HCT116 (cell line): ENCODE results near the gene ELFN2. TPM values are rescaled to one million over a fixed set of nuclear protein-coding genes. Genes with fewer than 3 reads are reported as not detected.
"Not testable (repeated sequence)": the region's sequence is repeated elsewhere in the genome, so short reads cannot be mapped to it uniquely, and the experiment has no call there.

Experiments used
- ATAC-seq: fragments of 200-7000 bp; cut with Tn5 transposase; 2 replicates; pipeline ENCODE4 v1.9.1; 2020; ENCODE audit warnings: mild to moderate bottlenecking, moderate library complexity
- BruUV-seq: library from RNA; stranded (reverse); fragments of 400-500 nt; replicated peaks from 2 replicates; lab custom pipeline; 2021; lab: Mats Ljungman, UMichigan
- CTCF ChIA-PET: fragments of 300-600 bp; sonication (Branson Sonifier 250); formaldehyde crosslinking; loops from one replicate; lab custom pipeline; 2021; ENCODE audit warnings: antibody characterized with exemption; lab: Charles Lee
- POLR2A ChIA-PET: fragments of 300-600, 350-600 bp; sonication (Branson Sonifier 250); formaldehyde crosslinking; loops from one replicate; lab custom pipeline; 2021; ENCODE audit warnings: antibody characterized with exemption; lab: Charles Lee
- RAD21 ChIA-PET, 2 experiments: fragments of 300-600 bp; sonication (Branson Sonifier 250); formaldehyde crosslinking; loops; one replicate each; lab custom pipeline; 2023; ENCODE audit warnings: low total read pairs in 2 of 2; ENCODE audit not compliant: uncharacterized antibody in 2 of 2, unreplicated experiment in 2 of 2, low non-redundant PET in 1 of 2; lab: Charles Lee
- DNase-seq: peaks from one replicate; pipeline ENCODE4 v3.0.0-alpha.2; 2010; ENCODE audit warnings: low read depth, low spot score
- H2AFZ ChIP-seq: fragments of 200-600 bp; shearing (Covaris generic), sonication (generic); 2 replicates; pipeline ENCODE4 v1.6.1; 2017; ENCODE audit warnings: low read depth, mixed run types, mixed read lengths, antibody characterized with exemption, low read length; ENCODE audit not compliant: poor library complexity, severe bottlenecking
- H3K27ac ChIP-seq: 2 replicates; pipeline ENCODE4 v1.5.1; 2012; ENCODE audit warnings: low read depth, low read length
- H3K27me3 ChIP-seq: fragments of 200-600 bp; sonication (generic); 2 replicates; pipeline ENCODE4 v1.6.1; 2016; ENCODE audit warnings: mixed run types, low read length, mixed read lengths; ENCODE audit not compliant: insufficient read depth
- H3K36me3 ChIP-seq, 2 experiments: fragments of 200-500 bp in 1 of 2; fragments of 200-600 bp in 1 of 2; sonication (Bioruptor generic) in 1 of 2; sonication (generic) in 1 of 2; 2 replicates each; pipeline versions ENCODE4 v1.5.1 to v1.6.1; 2014 to 2016; ENCODE audit warnings: low read length in 2 of 2, inconsistent platforms in 1 of 2, mixed read lengths in 1 of 2, mixed run types in 1 of 2; ENCODE audit not compliant: insufficient read depth in 2 of 2, control insufficient read depth in 1 of 2
- H3K4me1 ChIP-seq, 2 experiments: fragments of 200-600 bp in 1 of 2; sonication (generic) in 1 of 2; 2 replicates each; pipeline versions ENCODE4 v1.5.1 to v1.6.1; 2012 to 2017; ENCODE audit warnings: low read length in 2 of 2, inconsistent platforms in 1 of 2, mild to moderate bottlenecking in 1 of 2, mixed read lengths in 1 of 2, mixed run types in 1 of 2, moderate library complexity in 1 of 2; ENCODE audit not compliant: insufficient read depth in 2 of 2, control insufficient read depth in 1 of 2
- H3K4me2 ChIP-seq: fragments of 200-600 bp; sonication (generic); 2 replicates; pipeline ENCODE4 v1.6.1; 2017; ENCODE audit warnings: mixed run types, low read length, mixed read lengths
- H3K4me3 ChIP-seq, 2 experiments: fragments of 200-600 bp in 1 of 2; sonication (generic) in 1 of 2; replicated peaks in 1 of 2; 2 replicates each; pipeline ENCODE4 v1.5.1; 2011 to 2016; ENCODE audit warnings: low read length in 2 of 2, control low read depth in 1 of 2, low read depth in 1 of 2, mild to moderate bottlenecking in 1 of 2, mixed read lengths in 1 of 2, mixed run types in 1 of 2
- H3K79me2 ChIP-seq: fragments of 200-600 bp; sonication (generic); 2 replicates; pipeline ENCODE4 v1.6.1; 2017; ENCODE audit warnings: mild to moderate bottlenecking, mixed run types, low read length, moderate library complexity, mixed read lengths; ENCODE audit not compliant: insufficient read depth
- H3K9ac ChIP-seq: fragments of 200-600 bp; sonication (generic); 2 replicates; pipeline ENCODE4 v1.6.1; 2016; ENCODE audit warnings: low read length, mixed read lengths
- H3K9me2 ChIP-seq: fragments of 200-600 bp; sonication (generic), shearing (Covaris generic); 2 replicates; pipeline ENCODE4 v1.6.1; 2017; ENCODE audit warnings: mixed run types, mild to moderate bottlenecking, moderate library complexity; ENCODE audit not compliant: insufficient read depth
- H3K9me3 ChIP-seq, 2 experiments: fragments of 200-500 bp in 1 of 2; fragments of 200-600 bp in 1 of 2; sonication (Bioruptor generic) in 1 of 2; sonication (generic) in 1 of 2; 2 replicates each; pipeline ENCODE4 v1.6.1; 2014 to 2017; ENCODE audit warnings: low read length in 2 of 2, mixed read lengths in 2 of 2, inconsistent platforms in 1 of 2, low read depth in 1 of 2, mild to moderate bottlenecking in 1 of 2, mixed run types in 1 of 2, moderate library complexity in 1 of 2; ENCODE audit not compliant: control insufficient read depth in 1 of 2, insufficient read depth in 1 of 2
- H4K20me1 ChIP-seq: fragments of 200-600 bp; sonication (generic), shearing (Covaris generic); 2 replicates; pipeline ENCODE4 v1.6.1; 2017; ENCODE audit warnings: mixed run types, mild to moderate bottlenecking, moderate library complexity; ENCODE audit not compliant: insufficient read depth
- ATF3 ChIP-seq: IDR thresholded peaks from 2 replicates; pipeline ENCODE4 v1.6.1; 2012
- EZH2phosphoT487 ChIP-seq: fragments of 200-600 bp; IDR thresholded peaks from 2 replicates; pipeline ENCODE4 v1.6.1; 2018; ENCODE audit warnings: antibody characterized with exemption, borderline replicate concordance
- POLR2AphosphoS5 ChIP-seq: IDR thresholded peaks from 2 replicates; pipeline ENCODE4 v1.6.1; 2011; ENCODE audit warnings: mild to moderate bottlenecking, low read depth, low read length, moderate library complexity
- REST ChIP-seq: IDR thresholded peaks from 2 replicates; pipeline ENCODE4 v1.6.1; 2012; ENCODE audit warnings: low read depth
- SP1 ChIP-seq: IDR thresholded peaks from 2 replicates; pipeline ENCODE4 v1.6.1; 2012; ENCODE audit warnings: low read depth
- ZBTB33 ChIP-seq: IDR thresholded peaks from 2 replicates; pipeline ENCODE4 v1.6.1; 2011; ENCODE audit warnings: mild to moderate bottlenecking, low read length, moderate library complexity; ENCODE audit not compliant: insufficient replicate concordance; ENCODE audit errors: extremely low read depth
- intact Hi-C: fragments of 100-400 bp; cut with micrococcal nuclease; formaldehyde crosslinking; loops from 2 replicates; pipeline ENCODE4 v1.10.0; 2022
- total RNA-seq: library from RNA; stranded (reverse); gene quantifications from one replicate; pipeline ENCODE4 v1.2.1, GENCODE V29; 2021; ENCODE audit not compliant: unreplicated experiment

The ELFN2 gene
- total RNA-seq, 1 experiment from 2014 or later, result 45.4 TPM

- no peak overlapping the region for H3K4me2 ChIP-seq
- no peaks in the 10 kb centered on the region for H4K20me1 ChIP-seq
- no peak overlapping the region for H3K9ac ChIP-seq
- no peak overlapping the region for H3K4me3 ChIP-seq
- no peaks in the 10 kb centered on the region for H3K79me2 ChIP-seq
- ChIA-PET RAD21 (interaction anchor here in 1 of 2 experiments (0.6 kb wide), 1 partner anchor 14 kb away, joined by 3 read pairs; no protein-coding TSS in a partner anchor), CTCF (no interaction called here), POLR2A (no interaction called here)
- H3K9me2 ChIP-seq, result no peaks in the 10 kb centered on the region
- no TSS peak for BruUV-seq
- TF ChIP-seq EZH2phosphoT487, result no peak
- no peak for TF ChIP-seq SP1
- TF ChIP-seq POLR2AphosphoS5, result no peak
- TF ChIP-seq ATF3, result no peak
- no peak for TF ChIP-seq ZBTB33
- no peak for TF ChIP-seq REST
- no peak overlapping the region for H2AFZ ChIP-seq
- intact Hi-C loops, result no loop called here
- ATAC-seq (no peak), DNase-seq (no peak)
- no peaks in the 10 kb centered on the region for H3K36me3 ChIP-seq
- no peaks in the 10 kb centered on the region for H3K9me3 ChIP-seq
- H3K4me1 ChIP-seq, result peaks cover 0 to 10% of the 10 kb centered on the region in 2 experiments; a peak in 2 of 4 replicates
- no peak overlapping the region for H3K27ac ChIP-seq
- H3K27me3 ChIP-seq, result no peaks in the 10 kb centered on the region
Measured at GRCh38 chr22:37469416-37470086, 42.3 kb upstream of the ELFN2 start.

- BruUV-seq, RAD21 ChIA-PET: not testable (repeated sequence)
Measured at GRCh38 chr22:37468201-37468695, 41.0 kb upstream of the ELFN2 start.

More at GRCh38 chr22:37468201-37468695, 41.0 kb upstream of the ELFN2 start:
- CTCF ChIA-PET, H3K4me3 ChIP-seq, H2AFZ ChIP-seq, H3K79me2 ChIP-seq, intact Hi-C loops, H3K36me3 ChIP-seq, H3K27me3 ChIP-seq, H3K27ac ChIP-seq, H3K9me3 ChIP-seq, H3K9ac ChIP-seq, POLR2A ChIA-PET, ATAC-seq, DNase-seq, H4K20me1 ChIP-seq, H3K4me2 ChIP-seq, H3K4me1 ChIP-seq, H3K9me2 ChIP-seq: not testable (repeated sequence)
